BLaER1 (cell line): Measurements from ENCODE around the gene CCDC9.
A peak's percentile ranks its signal among the peaks of the same experiment; 100 is the strongest.
"Not testable (repeated sequence)": the region's sequence is repeated elsewhere in the genome, so short reads cannot be mapped to it uniquely, and the experiment has no call there.

Source experiments
- H3K27ac ChIP-seq: shearing (Covaris generic); formaldehyde crosslinking; 2 replicates; pipeline ENCODE4 v1.8.1; 2022
- H3K27me3 ChIP-seq: shearing (Covaris generic); formaldehyde crosslinking; 2 replicates; pipeline ENCODE4 v1.8.1; 2022
- H3K36me3 ChIP-seq: shearing (Covaris generic); formaldehyde crosslinking; 2 replicates; pipeline ENCODE4 v1.8.1; 2022
- H3K4me1 ChIP-seq: shearing (Covaris generic); formaldehyde crosslinking; 2 replicates; pipeline ENCODE4 v1.8.1; 2022
- H3K4me2 ChIP-seq: shearing (Covaris generic); formaldehyde crosslinking; 2 replicates; pipeline ENCODE4 v1.8.1; 2022
- H3K4me3 ChIP-seq: shearing (Covaris generic); formaldehyde crosslinking; 2 replicates; pipeline ENCODE4 v1.8.1; 2022
- H3K9ac ChIP-seq: shearing (Covaris generic); formaldehyde crosslinking; 2 replicates; pipeline ENCODE4 v1.8.1; 2022
- H3K9me3 ChIP-seq: shearing (Covaris generic); formaldehyde crosslinking; 2 replicates; pipeline ENCODE4 v1.8.1; 2022
- H4K20me1 ChIP-seq: shearing (Covaris generic); formaldehyde crosslinking; 2 replicates; pipeline ENCODE4 v1.8.1; 2022
- Cebpa-rat ChIP-seq: shearing (Covaris generic); IDR thresholded peaks from 2 replicates; pipeline ENCODE4 v1.8.1; 2022

CCDC9 gene

GRCh38 chr19:47272448-47273312 lies 16.4 kb downstream of the CCDC9 start:
- peak overlapping the region; percentile 78 for H3K9ac ChIP-seq
- H4K20me1 ChIP-seq, result peaks cover 22% of the 10 kb centered on the region
- TF ChIP-seq Cebpa-rat, result no peak
- peaks cover 42% of the 10 kb centered on the region for H3K36me3 ChIP-seq
- H3K27me3 ChIP-seq, result peaks cover 16% of the 10 kb centered on the region
- H3K9me3 ChIP-seq, result no peaks in the 10 kb centered on the region
- peaks cover 38% of the 10 kb centered on the region for H3K4me1 ChIP-seq
- H3K4me3 ChIP-seq, result peak overlapping the region; percentile 74
- H3K4me2 ChIP-seq, result peak overlapping the region; percentile 95
- H3K27ac ChIP-seq, result peak overlapping the region; percentile 83

DNA sequence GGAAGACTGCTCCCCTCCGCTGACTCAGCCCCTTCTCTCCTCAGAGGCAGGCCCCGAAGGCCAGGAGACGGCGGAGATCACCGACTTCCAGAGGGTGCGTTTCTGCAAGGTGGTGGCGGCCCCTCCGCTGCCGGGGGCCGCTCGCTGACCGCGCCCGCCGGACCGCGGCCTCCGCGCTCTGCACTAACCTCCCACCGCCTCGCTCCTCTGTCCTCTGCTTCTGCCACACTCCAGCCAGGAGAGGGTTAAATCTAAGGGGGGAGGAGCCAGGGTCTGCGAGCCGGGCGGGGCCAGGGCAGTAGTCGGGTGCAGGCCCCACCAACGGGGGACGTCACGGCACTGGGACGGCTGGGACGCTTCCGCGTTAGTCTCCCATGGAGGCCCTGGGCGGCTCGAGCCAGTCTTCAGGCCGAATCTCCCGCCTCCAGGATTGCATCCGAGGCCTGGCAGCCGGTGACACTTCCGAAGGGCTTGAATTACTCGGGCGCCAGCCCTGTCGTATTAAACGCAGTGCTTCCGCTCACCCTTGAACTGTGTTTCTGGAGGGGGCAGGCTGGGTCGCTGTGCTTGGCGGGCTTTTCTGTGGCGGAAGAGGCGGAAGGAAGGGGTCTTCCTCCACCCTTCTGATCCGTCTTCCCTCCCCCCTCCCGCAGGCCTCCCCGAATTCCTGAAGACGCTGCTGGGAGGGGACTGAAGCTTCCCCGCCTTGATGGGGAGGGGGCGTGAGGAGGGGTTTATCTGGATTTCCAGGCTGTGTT lies 17.2 kb downstream of the CCDC9 start:
- peak overlapping the region; percentile 74 for H3K4me3 ChIP-seq
- peaks cover 16% of the 10 kb centered on the region for H3K27me3 ChIP-seq
- no peaks in the 10 kb centered on the region for H3K9me3 ChIP-seq
- peak overlapping the region; percentile 78 for H3K9ac ChIP-seq
- TF ChIP-seq Cebpa-rat, result no peak
- H3K36me3 ChIP-seq, result peaks cover 34% of the 10 kb centered on the region
- peak overlapping the region; percentile 83 for H3K27ac ChIP-seq
- peak overlapping the region; percentile 95 for H3K4me2 ChIP-seq
- H4K20me1 ChIP-seq, result peaks cover 22% of the 10 kb centered on the region
- peaks cover 46% of the 10 kb centered on the region for H3K4me1 ChIP-seq

GRCh38 chr19:47274071-47274890 lies 18.0 kb downstream of the CCDC9 start, which contains the start of gene INAFM1:
INAFM1 (plus strand) TSS chr19:47274885; CDS start chr19:47274920, 35 bp downstream.
- Histone ChIP-seq H3K36me3 (peaks cover 26% of the 10 kb centered on the region), H4K20me1 (peaks cover 22% of the 10 kb centered on the region), H3K9ac (peak within 1 kb of the TSS; percentile 82), H3K27ac (peak within 1 kb of the TSS; percentile 86), H3K4me2 (peak within 1 kb of the TSS; percentile 100), H3K27me3 (peaks cover 16% of the 10 kb centered on the region), H3K4me1 (peaks cover 52% of the 10 kb centered on the region), H3K9me3 (no peaks in the 10 kb centered on the region), H3K4me3 (peak within 1 kb of the TSS; percentile 78)
- no peak for TF ChIP-seq Cebpa-rat

DNA sequence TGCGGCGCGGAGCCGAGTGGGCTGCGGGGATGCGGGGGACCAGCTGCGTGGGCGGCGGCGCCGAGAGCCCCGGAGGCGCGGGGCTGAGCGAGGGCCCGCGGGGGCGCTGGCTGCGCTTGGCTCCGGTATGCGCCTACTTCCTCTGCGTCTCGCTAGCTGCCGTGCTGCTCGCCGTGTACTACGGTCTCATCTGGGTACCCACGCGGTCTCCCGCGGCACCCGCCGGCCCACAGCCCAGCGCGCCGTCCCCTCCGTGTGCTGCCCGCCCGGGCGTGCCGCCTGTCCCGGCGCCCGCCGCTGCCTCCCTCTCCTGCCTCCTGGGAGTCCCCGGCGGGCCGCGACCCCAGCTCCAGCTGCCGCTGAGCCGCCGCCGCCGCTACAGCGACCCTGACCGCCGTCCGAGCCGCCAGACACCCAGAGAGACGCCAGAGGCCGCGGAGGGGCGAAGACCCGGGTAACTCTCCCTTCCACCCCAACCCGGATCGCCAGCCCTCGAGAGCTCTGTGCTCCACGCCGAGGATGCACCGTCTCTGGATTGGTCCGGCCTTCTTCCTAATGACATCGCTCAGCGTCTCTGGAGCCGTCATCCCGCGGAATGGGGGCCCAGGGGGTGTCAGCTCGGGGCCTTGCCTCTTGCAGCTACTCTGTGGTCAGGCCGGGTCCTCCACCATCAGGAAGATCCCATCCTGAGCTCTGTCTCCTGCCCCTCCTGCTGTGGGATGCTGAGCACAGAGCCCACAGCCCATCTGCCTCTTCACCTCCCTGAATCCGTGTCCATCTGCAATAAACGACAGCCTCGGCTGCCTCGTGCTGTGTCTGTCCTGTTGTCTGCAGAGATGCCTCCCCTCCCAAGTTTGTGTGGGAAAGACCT lies 18.8 kb downstream of the CCDC9 start:
- Histone ChIP-seq H3K27ac (peak overlapping the region; percentile 69), H4K20me1 (peaks cover 22% of the 10 kb centered on the region), H3K4me3 (peak overlapping the region; percentile 78), H3K27me3 (peaks cover 16% of the 10 kb centered on the region), H3K36me3 (peaks cover 17% of the 10 kb centered on the region), H3K4me1 (peaks cover 52% of the 10 kb centered on the region), H3K9me3 (no peaks in the 10 kb centered on the region), H3K4me2 (peak overlapping the region; percentile 100), H3K9ac (peak overlapping the region; percentile 82)
- TF ChIP-seq Cebpa-rat, result no peak

DNA sequence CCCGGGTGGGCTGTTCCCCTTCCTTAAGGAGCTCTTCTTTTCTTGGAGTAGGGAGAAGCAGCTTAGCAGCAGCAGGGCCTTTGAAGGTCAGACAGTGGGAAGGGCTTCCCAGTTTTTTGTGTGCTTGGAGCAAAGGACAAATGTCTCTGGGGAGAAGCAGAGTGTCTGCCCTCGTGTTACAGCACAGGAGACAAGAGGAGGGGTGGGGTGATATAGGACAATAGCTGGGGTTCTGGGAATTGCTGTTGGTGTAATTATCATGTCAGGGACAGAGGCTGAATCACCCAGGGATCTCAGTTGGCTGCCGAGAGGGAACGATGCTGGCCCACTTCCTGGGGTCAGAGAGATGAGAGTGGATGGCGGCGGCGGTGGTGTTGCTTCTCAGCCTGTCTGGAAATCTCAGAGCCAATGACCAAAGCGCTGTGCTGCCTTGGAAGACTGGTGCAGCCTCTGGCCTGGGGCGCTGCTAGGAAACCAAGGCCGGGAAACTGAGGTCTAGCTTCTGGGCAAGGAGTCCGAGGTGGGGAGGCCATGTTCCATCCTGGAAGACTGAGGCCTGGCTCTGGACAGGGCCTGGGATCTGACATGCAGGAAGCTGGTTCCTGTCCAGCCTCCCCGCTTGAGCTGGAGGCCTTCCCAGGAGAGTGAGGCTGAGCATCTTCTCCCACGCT lies 19.6 kb downstream of the CCDC9 start:
- peaks cover 16% of the 10 kb centered on the region for H3K27me3 ChIP-seq
- peaks cover 52% of the 10 kb centered on the region for H3K4me1 ChIP-seq
- no peak for TF ChIP-seq Cebpa-rat
- H3K4me3 ChIP-seq, result peak overlapping the region; percentile 78
- H3K27ac ChIP-seq, result no peak overlapping the region
- no peaks in the 10 kb centered on the region for H3K9me3 ChIP-seq
- peak overlapping the region; percentile 100 for H3K4me2 ChIP-seq
- H3K9ac ChIP-seq, result peak overlapping the region; percentile 82; the same call in 1 of the 2 replicates
- peaks cover 9% of the 10 kb centered on the region for H3K36me3 ChIP-seq
- H4K20me1 ChIP-seq, result peaks cover 18% of the 10 kb centered on the region

- Histone ChIP-seq H3K27me3 (peaks cover 16% of the 10 kb centered on the region), H3K4me1 (peaks cover 52% of the 10 kb centered on the region), H3K4me2 (peak overlapping the region; percentile 100), H4K20me1 (peaks cover 18% of the 10 kb centered on the region)
- H3K9ac ChIP-seq, H3K36me3 ChIP-seq, H3K4me3 ChIP-seq, H3K27ac ChIP-seq, H3K9me3 ChIP-seq: not testable (repeated sequence)
Observed at GRCh38 chr19:47276513-47276912, 20.2 kb downstream of the CCDC9 start.

DNA sequence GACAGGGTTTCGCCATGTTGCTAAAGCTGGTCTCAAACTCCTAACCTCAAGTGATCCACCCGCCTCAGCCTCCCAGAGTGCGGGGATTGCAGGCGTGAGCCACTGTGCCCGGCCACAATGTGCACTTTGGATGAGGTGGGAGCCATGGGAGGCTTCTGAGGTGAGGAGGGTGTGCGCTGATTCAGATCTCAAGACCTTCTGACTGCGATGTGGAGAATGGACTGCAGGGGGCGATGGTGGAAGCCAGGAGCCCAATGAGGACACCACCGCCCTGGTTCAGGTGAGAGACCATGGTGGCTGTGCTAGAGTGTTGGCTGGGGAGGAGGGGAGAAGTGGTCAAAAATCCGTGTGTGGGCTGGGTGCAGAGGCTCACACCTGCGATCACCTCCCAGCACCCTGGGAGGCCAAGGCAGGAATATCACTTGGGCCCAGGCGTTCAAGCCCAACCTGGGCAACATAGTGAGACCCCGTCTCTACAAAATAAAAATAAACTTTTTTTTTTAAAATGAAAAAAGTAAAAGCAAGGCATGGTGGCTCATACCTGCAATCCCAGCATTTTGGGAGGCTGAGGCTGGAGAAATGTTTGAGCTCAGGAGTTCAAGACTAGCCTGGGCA lies 24.0 kb downstream of the CCDC9 start:
- TF ChIP-seq Cebpa-rat, result no peak
- peaks cover 18% of the 10 kb centered on the region for H4K20me1 ChIP-seq
- H3K9me3 ChIP-seq, result no peaks in the 10 kb centered on the region
- peaks cover 57% of the 10 kb centered on the region for H3K4me1 ChIP-seq
- H3K4me3 ChIP-seq, result no peak overlapping the region
- H3K4me2 ChIP-seq, result no peak overlapping the region
- peaks cover 10% of the 10 kb centered on the region for H3K27me3 ChIP-seq
- H3K9ac ChIP-seq, result no peak overlapping the region
- no peak overlapping the region for H3K27ac ChIP-seq
- no peaks in the 10 kb centered on the region for H3K36me3 ChIP-seq

DNA sequence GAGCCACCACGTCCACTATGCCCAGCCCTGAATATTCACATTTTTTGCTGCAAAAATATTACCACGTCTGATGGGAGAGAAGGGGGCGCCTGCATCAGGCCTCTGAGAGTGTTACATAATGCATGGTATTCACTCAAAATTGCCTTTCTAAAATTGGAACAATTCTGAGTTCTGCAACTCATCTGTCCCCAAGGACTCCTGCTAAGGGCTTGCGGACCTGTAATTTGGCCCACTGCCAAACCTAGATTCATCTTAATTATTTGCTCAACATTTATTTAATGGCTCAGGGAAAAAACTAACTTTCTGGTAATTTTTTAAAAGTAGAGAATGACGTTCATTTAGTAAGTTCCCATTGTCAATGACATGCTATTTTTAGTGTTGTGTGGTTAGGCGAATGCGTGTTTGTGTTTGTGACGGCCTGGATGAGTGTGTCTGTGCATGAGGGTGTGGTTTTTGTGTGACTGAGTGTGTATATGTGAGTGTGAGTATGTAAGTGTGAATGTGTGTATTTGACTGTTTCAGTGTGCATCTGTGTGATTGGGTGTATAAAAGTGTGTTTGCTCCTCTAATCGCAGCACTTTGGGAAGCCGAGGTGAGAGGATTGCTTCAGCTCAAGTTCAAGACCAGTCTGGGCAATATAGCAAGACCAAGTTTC lies 27.2 kb downstream of the CCDC9 start:
- Histone ChIP-seq H3K4me3 (no peak overlapping the region), H3K27me3 (no peaks in the 10 kb centered on the region), H3K4me2 (peak overlapping the region; percentile 35), H3K9ac (no peak overlapping the region), H3K36me3 (no peaks in the 10 kb centered on the region), H3K4me1 (peaks cover 25% of the 10 kb centered on the region), H3K9me3 (no peaks in the 10 kb centered on the region), H3K27ac (no peak overlapping the region), H4K20me1 (peaks cover 5% of the 10 kb centered on the region; the same call in 1 of the 2 replicates)
- no peak for TF ChIP-seq Cebpa-rat
